Measurements from ENCODE around the gene GRIK2.

DNA sequence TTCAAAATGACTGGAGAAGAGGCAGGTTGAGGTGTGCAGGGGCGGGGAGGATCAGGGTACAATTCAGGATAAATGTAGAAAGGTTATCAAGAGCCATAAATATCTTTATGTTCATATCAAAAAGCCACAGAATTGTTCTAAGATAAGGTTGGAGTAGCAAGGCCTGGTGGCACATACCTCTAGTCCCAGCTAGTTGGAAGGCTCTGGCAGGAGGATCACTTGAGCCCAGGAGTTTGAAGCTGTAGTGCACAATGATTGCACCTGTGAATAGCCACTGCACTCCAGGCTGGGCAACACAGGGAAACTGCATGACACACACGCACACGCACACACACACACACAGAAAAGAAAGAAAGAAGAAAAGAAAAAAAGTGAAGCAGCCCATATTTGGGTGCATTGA lies 194.8 kb downstream of the GRIK2 start:
- TF ChIP-seq, protein P1, sequence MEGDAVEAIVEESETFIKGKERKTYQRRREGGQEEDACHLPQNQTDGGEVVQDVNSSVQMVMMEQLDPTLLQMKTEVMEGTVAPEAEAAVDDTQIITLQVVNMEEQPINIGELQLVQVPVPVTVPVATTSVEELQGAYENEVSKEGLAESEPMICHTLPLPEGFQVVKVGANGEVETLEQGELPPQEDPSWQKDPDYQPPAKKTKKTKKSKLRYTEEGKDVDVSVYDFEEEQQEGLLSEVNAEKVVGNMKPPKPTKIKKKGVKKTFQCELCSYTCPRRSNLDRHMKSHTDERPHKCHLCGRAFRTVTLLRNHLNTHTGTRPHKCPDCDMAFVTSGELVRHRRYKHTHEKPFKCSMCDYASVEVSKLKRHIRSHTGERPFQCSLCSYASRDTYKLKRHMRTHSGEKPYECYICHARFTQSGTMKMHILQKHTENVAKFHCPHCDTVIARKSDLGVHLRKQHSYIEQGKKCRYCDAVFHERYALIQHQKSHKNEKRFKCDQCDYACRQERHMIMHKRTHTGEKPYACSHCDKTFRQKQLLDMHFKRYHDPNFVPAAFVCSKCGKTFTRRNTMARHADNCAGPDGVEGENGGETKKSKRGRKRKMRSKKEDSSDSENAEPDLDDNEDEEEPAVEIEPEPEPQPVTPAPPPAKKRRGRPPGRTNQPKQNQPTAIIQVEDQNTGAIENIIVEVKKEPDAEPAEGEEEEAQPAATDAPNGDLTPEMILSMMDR (IDR thresholded peaks at IDR 0.05) = no peak
- TF ChIP-seq POLR2AphosphoS5 (IDR thresholded peaks at IDR 0.05; ENCODE audit: low read depth, low read length) (no peak), TCF7L2 (IDR thresholded peaks at IDR 0.05; ENCODE audit: low read depth, low read length) (no peak), SIN3A (IDR thresholded peaks at IDR 0.05; ENCODE audit: borderline replicate concordance, insufficient read depth, low read depth, low read length) (no peak)
- TF ChIP-seq, protein P2, sequence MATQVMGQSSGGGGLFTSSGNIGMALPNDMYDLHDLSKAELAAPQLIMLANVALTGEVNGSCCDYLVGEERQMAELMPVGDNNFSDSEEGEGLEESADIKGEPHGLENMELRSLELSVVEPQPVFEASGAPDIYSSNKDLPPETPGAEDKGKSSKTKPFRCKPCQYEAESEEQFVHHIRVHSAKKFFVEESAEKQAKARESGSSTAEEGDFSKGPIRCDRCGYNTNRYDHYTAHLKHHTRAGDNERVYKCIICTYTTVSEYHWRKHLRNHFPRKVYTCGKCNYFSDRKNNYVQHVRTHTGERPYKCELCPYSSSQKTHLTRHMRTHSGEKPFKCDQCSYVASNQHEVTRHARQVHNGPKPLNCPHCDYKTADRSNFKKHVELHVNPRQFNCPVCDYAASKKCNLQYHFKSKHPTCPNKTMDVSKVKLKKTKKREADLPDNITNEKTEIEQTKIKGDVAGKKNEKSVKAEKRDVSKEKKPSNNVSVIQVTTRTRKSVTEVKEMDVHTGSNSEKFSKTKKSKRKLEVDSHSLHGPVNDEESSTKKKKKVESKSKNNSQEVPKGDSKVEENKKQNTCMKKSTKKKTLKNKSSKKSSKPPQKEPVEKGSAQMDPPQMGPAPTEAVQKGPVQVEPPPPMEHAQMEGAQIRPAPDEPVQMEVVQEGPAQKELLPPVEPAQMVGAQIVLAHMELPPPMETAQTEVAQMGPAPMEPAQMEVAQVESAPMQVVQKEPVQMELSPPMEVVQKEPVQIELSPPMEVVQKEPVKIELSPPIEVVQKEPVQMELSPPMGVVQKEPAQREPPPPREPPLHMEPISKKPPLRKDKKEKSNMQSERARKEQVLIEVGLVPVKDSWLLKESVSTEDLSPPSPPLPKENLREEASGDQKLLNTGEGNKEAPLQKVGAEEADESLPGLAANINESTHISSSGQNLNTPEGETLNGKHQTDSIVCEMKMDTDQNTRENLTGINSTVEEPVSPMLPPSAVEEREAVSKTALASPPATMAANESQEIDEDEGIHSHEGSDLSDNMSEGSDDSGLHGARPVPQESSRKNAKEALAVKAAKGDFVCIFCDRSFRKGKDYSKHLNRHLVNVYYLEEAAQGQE (IDR thresholded peaks at IDR 0.05; ENCODE audit: insufficient read depth in 1 of 2, low read depth in 2 of 2, low read length in 1 of 2) = no peak
